ENCODE data around the gene PADI4.

DNA sequence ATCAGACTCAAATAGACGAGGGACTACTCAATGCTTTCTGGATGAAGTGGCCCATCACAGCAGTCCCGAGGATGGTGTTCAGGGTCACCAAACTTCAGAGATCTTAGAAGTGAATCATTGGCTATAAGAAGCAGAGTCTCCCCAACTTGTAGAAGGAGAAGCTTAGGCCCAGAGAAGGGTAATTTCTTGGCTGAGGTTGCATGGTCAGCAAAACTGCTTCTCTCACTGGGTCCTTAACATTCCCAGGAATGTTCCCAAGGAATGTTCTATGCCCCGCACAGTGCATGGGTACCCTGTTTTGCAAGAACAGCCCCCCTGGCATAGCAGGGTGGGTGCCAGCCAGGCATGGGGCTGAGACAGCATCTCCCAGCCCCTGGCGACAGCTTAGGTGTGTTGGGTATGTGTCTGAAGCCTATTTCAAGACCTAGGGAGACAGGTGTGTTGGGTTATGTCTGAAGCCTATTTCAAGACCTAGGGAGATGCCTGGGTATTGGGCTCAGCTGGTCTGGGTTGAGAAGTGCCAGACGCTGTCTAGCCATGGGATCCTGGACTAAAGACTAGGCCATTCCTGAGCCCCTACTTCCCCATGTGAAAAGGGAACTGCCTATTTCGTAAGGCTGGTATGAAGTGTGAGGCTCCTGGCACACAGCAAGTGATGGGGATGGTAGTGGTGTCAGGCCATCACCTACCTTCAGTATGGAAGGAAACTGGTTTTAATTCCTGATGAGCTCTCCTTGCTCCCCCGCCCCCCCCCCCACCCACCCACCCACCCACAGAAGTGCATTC is 90.1 kb downstream of the PADI4 start:
- no peak for TF ChIP-seq TCF12 (IDR thresholded peaks at IDR 0.05; ENCODE audit: low read depth)
- TF ChIP-seq CREB1 (IDR thresholded peaks at IDR 0.05; ENCODE audit: low read depth): no peak
- TF ChIP-seq ZBTB7A (IDR thresholded peaks at IDR 0.05; ENCODE audit: low read depth): no peak
- TF ChIP-seq NFIC (IDR thresholded peaks at IDR 0.05): no peak
- TF ChIP-seq, protein P1, sequence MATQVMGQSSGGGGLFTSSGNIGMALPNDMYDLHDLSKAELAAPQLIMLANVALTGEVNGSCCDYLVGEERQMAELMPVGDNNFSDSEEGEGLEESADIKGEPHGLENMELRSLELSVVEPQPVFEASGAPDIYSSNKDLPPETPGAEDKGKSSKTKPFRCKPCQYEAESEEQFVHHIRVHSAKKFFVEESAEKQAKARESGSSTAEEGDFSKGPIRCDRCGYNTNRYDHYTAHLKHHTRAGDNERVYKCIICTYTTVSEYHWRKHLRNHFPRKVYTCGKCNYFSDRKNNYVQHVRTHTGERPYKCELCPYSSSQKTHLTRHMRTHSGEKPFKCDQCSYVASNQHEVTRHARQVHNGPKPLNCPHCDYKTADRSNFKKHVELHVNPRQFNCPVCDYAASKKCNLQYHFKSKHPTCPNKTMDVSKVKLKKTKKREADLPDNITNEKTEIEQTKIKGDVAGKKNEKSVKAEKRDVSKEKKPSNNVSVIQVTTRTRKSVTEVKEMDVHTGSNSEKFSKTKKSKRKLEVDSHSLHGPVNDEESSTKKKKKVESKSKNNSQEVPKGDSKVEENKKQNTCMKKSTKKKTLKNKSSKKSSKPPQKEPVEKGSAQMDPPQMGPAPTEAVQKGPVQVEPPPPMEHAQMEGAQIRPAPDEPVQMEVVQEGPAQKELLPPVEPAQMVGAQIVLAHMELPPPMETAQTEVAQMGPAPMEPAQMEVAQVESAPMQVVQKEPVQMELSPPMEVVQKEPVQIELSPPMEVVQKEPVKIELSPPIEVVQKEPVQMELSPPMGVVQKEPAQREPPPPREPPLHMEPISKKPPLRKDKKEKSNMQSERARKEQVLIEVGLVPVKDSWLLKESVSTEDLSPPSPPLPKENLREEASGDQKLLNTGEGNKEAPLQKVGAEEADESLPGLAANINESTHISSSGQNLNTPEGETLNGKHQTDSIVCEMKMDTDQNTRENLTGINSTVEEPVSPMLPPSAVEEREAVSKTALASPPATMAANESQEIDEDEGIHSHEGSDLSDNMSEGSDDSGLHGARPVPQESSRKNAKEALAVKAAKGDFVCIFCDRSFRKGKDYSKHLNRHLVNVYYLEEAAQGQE (IDR thresholded peaks at IDR 0.05; ENCODE audit: low read depth): no peak
- no peak for TF ChIP-seq EP300 (IDR thresholded peaks at IDR 0.05; ENCODE audit: borderline replicate concordance)
- no peak for TF ChIP-seq YY1 (IDR thresholded peaks at IDR 0.05; ENCODE audit: low read depth)
- TF ChIP-seq, protein P2, sequence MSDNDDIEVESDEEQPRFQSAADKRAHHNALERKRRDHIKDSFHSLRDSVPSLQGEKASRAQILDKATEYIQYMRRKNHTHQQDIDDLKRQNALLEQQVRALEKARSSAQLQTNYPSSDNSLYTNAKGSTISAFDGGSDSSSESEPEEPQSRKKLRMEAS (IDR thresholded peaks at IDR 0.05): no peak
